Measurements from ENCODE around the gene KIR3DL2.
"Not testable (repeated sequence)": the region's sequence is repeated elsewhere in the genome, so short reads cannot be mapped to it uniquely, and the experiment has no call there.

KIR3DL2 gene

DNA sequence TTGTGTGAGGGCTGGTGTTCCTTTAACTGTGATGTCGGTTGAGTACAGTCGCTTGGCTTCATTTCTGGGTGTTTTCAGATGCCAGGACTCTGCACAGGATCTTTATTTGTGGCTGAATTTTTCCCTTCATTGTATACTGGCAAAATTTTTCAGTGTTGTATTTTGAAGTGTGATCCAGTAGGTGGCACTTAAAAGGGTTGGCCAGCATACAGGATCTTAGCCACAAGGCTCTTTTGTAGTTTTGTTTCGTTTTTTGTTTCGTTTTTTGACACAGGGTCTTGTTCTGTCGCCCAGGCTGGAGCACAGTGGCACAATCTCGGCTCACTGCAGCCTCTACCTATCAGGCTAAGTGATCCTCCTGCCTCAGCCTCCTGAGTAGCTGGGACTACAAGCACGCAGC is 32.5 kb downstream of the KIR3DL2 start:
- DNase-seq (ENCODE audit: insufficient read length, low spot score) (peak; percentile 37), FAIRE-seq (peak; percentile 85)
- TF ChIP-seq POLR2AphosphoS5 (IDR thresholded peaks at IDR 0.05; ENCODE audit: low read depth, low read length) (no peak), TAF1 (IDR thresholded peaks at IDR 0.05; ENCODE audit: low read depth, low read length) (0 out of 2 replicates have a peak, but pooled peaks have one; percentile 20), SPI1 (IDR thresholded peaks at IDR 0.05; ENCODE audit: low read depth, low read length) (no peak), POU2F2 (IDR thresholded peaks at IDR 0.05; ENCODE audit: low read depth, low read length) (no peak)

- FAIRE-seq (no peak), DNase-seq (ENCODE audit: insufficient read length, low spot score) (no peak)
- TF ChIP-seq POLR2A (IDR thresholded peaks at IDR 0.05; ENCODE audit: low read depth, low read length): no peak
- TF ChIP-seq POLR2AphosphoS5 (IDR thresholded peaks at IDR 0.05; ENCODE audit: low read depth, low read length): no peak
- no peak for TF ChIP-seq PAX5 (IDR thresholded peaks at IDR 0.05; ENCODE audit: insufficient read depth, low read length, severe bottlenecking)
- TF ChIP-seq TAF1 (IDR thresholded peaks at IDR 0.05; ENCODE audit: low read depth, low read length): no peak
- TF ChIP-seq SPI1 (IDR thresholded peaks at IDR 0.05; ENCODE audit: low read depth, low read length): no peak
- TF ChIP-seq POU2F2 (IDR thresholded peaks at IDR 0.05; ENCODE audit: low read depth, low read length): no peak
Measured at GRCh38 chr19:54883228-54883627, 33.0 kb downstream of the KIR3DL2 start.

DNA sequence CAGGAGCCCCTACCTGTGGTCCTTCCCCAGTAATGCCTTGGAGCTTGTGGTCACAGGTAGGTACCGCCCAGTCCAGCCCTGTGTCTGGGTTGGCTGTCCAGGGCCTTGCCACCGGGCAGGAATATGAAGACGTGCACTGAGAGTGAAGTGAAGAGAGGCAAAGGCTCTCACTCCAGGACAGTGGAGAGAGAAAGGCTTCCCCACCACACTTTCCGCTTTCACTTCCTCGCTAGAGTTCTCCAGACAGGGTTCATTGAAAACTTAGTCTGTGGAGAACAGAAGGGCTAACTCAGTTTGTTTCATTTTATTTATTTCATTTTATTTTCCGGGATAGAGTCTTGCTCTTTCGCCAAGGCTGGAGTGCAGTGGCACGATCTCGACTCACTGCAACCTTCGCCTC is 38.0 kb downstream of the KIR3DL2 start:
- DNase-seq (ENCODE audit: insufficient read length, low spot score): no peak
- no peak for FAIRE-seq
- TF ChIP-seq SPI1 (IDR thresholded peaks at IDR 0.05; ENCODE audit: low read depth, low read length) (0 out of 2 replicates have a peak, but pooled peaks have one; percentile 21), POU2F2 (IDR thresholded peaks at IDR 0.05; ENCODE audit: low read depth, low read length) (no peak), PAX5 (IDR thresholded peaks at IDR 0.05; ENCODE audit: insufficient read depth, low read length, severe bottlenecking) (no peak), POLR2A (IDR thresholded peaks at IDR 0.05; ENCODE audit: low read depth, low read length) (no peak)

- DNase-seq (ENCODE audit: insufficient read length, low spot score) (no peak), FAIRE-seq (no peak)
- TF ChIP-seq SPI1 (IDR thresholded peaks at IDR 0.05; ENCODE audit: low read depth, low read length) (no peak), POLR2AphosphoS5 (IDR thresholded peaks at IDR 0.05; ENCODE audit: low read depth, low read length) (no peak), TAF1 (IDR thresholded peaks at IDR 0.05; ENCODE audit: low read depth, low read length) (no peak)
Measured at GRCh38 chr19:54889566-54889965, 39.3 kb downstream of the KIR3DL2 start.

DNA sequence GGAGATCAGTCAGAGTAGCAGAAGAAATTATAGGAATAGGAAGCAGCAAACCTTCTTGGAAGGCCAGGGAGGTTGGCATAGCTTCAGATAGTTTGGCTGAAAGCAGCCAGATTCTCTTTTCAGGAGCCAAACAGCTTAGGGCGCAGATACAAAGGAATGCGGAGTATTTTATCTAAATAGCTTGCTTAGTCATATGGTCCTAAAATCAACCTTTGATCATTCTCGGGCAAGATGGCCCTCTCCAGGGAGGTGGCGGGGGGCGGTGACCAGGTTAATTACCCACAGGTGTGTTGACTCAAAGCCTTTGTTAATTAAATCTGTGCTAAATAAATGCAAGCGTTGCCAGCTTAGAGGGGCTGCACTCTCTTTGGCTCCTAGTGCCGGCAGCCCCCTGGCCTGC is 43.2 kb downstream of the KIR3DL2 start:
- TF ChIP-seq POLR2A (IDR thresholded peaks at IDR 0.05; ENCODE audit: low read depth, low read length): no peak
- TF ChIP-seq POU2F2 (IDR thresholded peaks at IDR 0.05; ENCODE audit: low read depth, low read length): no peak
- TF ChIP-seq TAF1 (IDR thresholded peaks at IDR 0.05; ENCODE audit: low read depth, low read length): no peak
- no peak for TF ChIP-seq PAX5 (IDR thresholded peaks at IDR 0.05; ENCODE audit: insufficient read depth, low read length, severe bottlenecking)
- DNase-seq (ENCODE audit: insufficient read length, low spot score) (no peak), FAIRE-seq (no peak)

DNA sequence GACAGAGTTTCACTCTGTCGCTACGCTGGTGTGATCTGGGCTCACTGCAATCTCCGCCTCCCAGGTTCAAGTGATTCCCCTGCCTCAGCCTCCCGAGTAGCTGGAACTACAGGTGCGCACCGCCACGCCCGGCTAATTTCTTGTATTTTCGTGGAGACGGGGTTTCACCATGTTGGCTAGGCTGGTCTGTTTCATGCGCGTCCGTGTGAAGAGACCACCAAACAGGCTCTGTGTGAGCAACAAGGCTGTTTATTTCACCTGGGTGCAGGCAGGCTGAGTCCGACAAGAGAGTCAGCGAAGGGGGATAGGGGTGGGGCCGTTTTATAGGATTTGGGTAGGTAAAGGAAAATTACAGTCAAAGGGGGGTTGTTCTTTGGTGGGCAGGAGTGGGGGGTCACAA is 43.9 kb downstream of the KIR3DL2 start:
- DNase-seq (ENCODE audit: insufficient read length, low spot score); FAIRE-seq: not testable (repeated sequence)

DNA sequence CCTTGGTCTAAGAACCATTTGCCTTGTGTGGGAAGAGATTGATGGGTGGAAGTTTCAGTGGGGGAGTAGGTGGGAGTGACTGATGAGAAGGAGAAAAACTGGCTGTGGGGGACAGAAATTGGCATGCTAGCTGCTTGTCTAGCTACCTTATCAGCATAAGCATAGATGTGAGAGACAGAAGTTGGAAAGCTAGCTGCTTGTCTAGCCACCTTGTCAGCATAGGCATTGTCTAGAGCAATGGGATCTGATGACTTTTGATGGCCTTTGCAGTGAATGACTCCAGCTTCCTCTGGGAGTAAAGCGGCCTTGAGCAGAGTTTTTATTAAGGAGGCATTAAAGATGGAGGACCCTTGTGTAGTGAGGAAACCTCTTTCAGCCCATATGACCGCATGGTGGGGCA is 45.8 kb downstream of the KIR3DL2 start:
- no peak for DNase-seq (ENCODE audit: insufficient read length, low spot score)
- no peak for FAIRE-seq
- no peak for TF ChIP-seq POLR2A (IDR thresholded peaks at IDR 0.05; ENCODE audit: low read depth, low read length)
- no peak for TF ChIP-seq TAF1 (IDR thresholded peaks at IDR 0.05; ENCODE audit: low read depth, low read length)
- TF ChIP-seq PAX5 (IDR thresholded peaks at IDR 0.05; ENCODE audit: insufficient read depth, low read length, severe bottlenecking): no peak
- no peak for TF ChIP-seq SPI1 (IDR thresholded peaks at IDR 0.05; ENCODE audit: low read depth, low read length)
- TF ChIP-seq POLR2AphosphoS5 (IDR thresholded peaks at IDR 0.05; ENCODE audit: low read depth, low read length): no peak
- no peak for TF ChIP-seq POU2F2 (IDR thresholded peaks at IDR 0.05; ENCODE audit: low read depth, low read length)

GRCh38 chr19:54898685-54899084 is 48.4 kb downstream of the KIR3DL2 start:
- DNase-seq (ENCODE audit: insufficient read length, low spot score); FAIRE-seq: not testable (repeated sequence)

DNA sequence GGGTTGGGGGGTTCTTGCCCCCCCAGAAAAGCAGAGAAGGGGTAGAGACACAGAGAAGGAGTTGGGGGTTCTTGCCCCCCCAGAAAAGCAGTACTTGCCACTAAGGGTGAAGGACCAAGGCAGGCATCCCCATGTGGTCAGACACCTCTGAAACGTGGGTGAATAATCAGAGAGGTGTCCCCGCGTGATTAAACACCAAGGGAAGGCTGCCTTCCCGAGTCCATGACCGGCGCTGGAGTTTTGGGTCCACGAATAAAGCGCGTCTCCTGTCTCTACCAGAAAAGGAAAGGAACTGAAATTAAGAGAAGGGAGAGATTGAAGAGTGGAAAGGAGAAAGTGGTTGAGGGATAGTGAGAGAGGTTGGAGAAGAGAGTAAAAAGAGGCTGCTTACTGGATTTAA is 49.4 kb downstream of the KIR3DL2 start:
- not testable (repeated sequence) for DNase-seq (ENCODE audit: insufficient read length, low spot score); FAIRE-seq

DNA sequence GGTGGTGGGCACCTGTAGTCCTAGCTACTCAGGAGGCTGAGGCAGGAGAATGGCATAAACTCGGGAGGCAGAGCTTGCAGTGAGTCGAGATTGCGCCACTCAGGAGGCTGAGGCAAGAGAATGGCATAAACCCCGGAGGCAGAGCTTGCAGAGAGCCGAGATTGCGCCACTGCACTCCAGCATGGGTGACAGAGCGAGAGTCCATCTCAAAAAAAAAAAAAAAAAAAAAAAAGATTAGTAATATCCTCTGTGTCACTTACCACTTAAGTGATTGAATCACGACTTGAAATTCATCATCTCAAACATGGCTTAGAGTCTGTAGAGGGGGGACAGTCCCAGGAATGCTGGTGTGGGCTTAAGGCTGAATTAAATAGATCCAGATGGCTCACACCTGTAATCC is 50.9 kb downstream of the KIR3DL2 start:
- DNase-seq (ENCODE audit: insufficient read length, low spot score); FAIRE-seq: not testable (repeated sequence)

- DNase-seq (ENCODE audit: insufficient read length, low spot score) (no peak), FAIRE-seq (no peak)
- TF ChIP-seq POLR2A (IDR thresholded peaks at IDR 0.05; ENCODE audit: low read depth, low read length) (no peak), POLR2AphosphoS5 (IDR thresholded peaks at IDR 0.05; ENCODE audit: low read depth, low read length) (no peak), SPI1 (IDR thresholded peaks at IDR 0.05; ENCODE audit: low read depth, low read length) (no peak), POU2F2 (IDR thresholded peaks at IDR 0.05; ENCODE audit: low read depth, low read length) (no peak), PAX5 (IDR thresholded peaks at IDR 0.05; ENCODE audit: insufficient read depth, low read length, severe bottlenecking) (no peak), TAF1 (IDR thresholded peaks at IDR 0.05; ENCODE audit: low read depth, low read length) (no peak)
Measured at GRCh38 chr19:54902061-54902460, 51.8 kb downstream of the KIR3DL2 start.

DNA sequence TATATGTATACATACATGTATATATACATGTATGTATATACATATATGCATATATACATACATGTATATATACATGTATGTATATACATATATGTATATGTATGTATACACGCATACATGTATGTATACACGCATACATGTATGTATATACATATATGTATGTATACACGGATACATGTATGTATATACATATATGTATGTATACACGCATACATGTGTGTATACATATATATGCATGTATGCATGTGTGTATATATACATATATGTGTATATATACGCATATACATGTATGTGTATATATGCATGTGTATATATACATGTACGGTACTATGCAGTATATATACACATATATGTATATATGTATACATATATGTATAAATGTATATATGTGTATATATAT is 53.1 kb downstream of the KIR3DL2 start:
- TF ChIP-seq POLR2A (IDR thresholded peaks at IDR 0.05; ENCODE audit: low read depth, low read length) (no peak), TAF1 (IDR thresholded peaks at IDR 0.05; ENCODE audit: low read depth, low read length) (no peak), SPI1 (IDR thresholded peaks at IDR 0.05; ENCODE audit: low read depth, low read length) (no peak), PAX5 (IDR thresholded peaks at IDR 0.05; ENCODE audit: insufficient read depth, low read length, severe bottlenecking) (no peak), POU2F2 (IDR thresholded peaks at IDR 0.05; ENCODE audit: low read depth, low read length) (no peak), POLR2AphosphoS5 (IDR thresholded peaks at IDR 0.05; ENCODE audit: low read depth, low read length) (no peak)
- no peak for FAIRE-seq
- DNase-seq (ENCODE audit: insufficient read length, low spot score): no peak

GRCh38 chr19:54904261-54904660 is 54.0 kb downstream of the KIR3DL2 start:
- not testable (repeated sequence) for DNase-seq (ENCODE audit: insufficient read length, low spot score); FAIRE-seq

Measured in GM12891 (cell line).